A549 (cell line): ENCODE data around the gene ENPP7. TPM values are rescaled to one million over a fixed set of nuclear protein-coding genes. Genes with fewer than 3 reads are reported as not detected.
A peak's percentile ranks its signal among the peaks of the same experiment; 100 is the strongest.

ENCODE experiments used
- ATAC-seq, 2 experiments: fragments of 200-7000 bp in 1 of 2; fragments of >200 bp in 1 of 2; cut with Nextera tagmentation in 1 of 2; cut with Tn5 transposase in 1 of 2; 3 replicates each; pipeline versions ENCODE4 v1.8.0 to v1.9.1; 2018 to 2020; ENCODE audit warnings: mild to moderate bottlenecking in 1 of 2, moderate library complexity in 1 of 2
- CTCF ChIA-PET: fragments of 300-600 bp; sonication (Branson Sonifier 250); formaldehyde crosslinking; extraction: SDS; loops from one replicate; lab custom pipeline; 2021; ENCODE audit warnings: antibody characterized with exemption, inconsistent platforms; lab: Yijun Ruan, JAX
- POLR2A ChIA-PET: fragments of 350-600 bp; formaldehyde crosslinking; extraction: SDS; loops from one replicate; lab custom pipeline; 2021; ENCODE audit warnings: antibody characterized with exemption, inconsistent platforms; lab: Yijun Ruan, JAX
- DNase-seq, 2 experiments: peaks; one replicate each; pipeline versions ENCODE4 v3.0.0 to v3.0.0-alpha.2; 2011 to 2016; ENCODE audit warnings: low read depth in 1 of 2, low spot score in 1 of 2
- FAIRE-seq: peaks from 2 replicates; lab custom pipeline; 2011; peaks lifted over from hg19 to GRCh38; lab: Jason Lieb, UNC
- H3K27ac ChIP-seq, 2 experiments: fragments of >200 bp; sonication (Bioruptor Twin); formaldehyde crosslinking; 3 replicates each; pipeline ENCODE4 v1.5.1; 2016 to 2017
- H3K4me1 ChIP-seq: fragments of >200 bp; sonication (Bioruptor Twin); formaldehyde crosslinking; 3 replicates; pipeline ENCODE4 v1.6.1; 2016
- H3K4me2 ChIP-seq: fragments of >200 bp; sonication (Bioruptor Twin); formaldehyde crosslinking; 3 replicates; pipeline ENCODE4 v1.6.1; 2016
- H3K4me3 ChIP-seq: fragments of >200 bp; sonication (Bioruptor Twin); formaldehyde crosslinking; 3 replicates; pipeline ENCODE4 v1.5.1; 2016
- H3K9me3 ChIP-seq: fragments of >200 bp; sonication (Bioruptor Twin); formaldehyde crosslinking; 3 replicates; pipeline ENCODE4 v1.6.1; 2016
- CBX8 ChIP-seq: fragments of 200-600 bp; sonication (generic); IDR thresholded peaks from 2 replicates; pipeline ENCODE4 v1.6.1; 2016
- CEBPB ChIP-seq, 2 experiments: fragments of >200 bp in 1 of 2; sonication (Bioruptor Twin) in 1 of 2; formaldehyde crosslinking in 1 of 2; IDR thresholded peaks; 2 replicates each; pipeline ENCODE4 v1.6.1; 2012 to 2016
- CHD2 ChIP-seq: fragments of 150-350 bp; IDR thresholded peaks from 2 replicates; pipeline ENCODE4 v1.6.1; 2014; ENCODE audit warnings: low read length; ENCODE audit not compliant: partially characterized antibody
- ESRRA ChIP-seq: fragments of 150-350 bp; IDR thresholded peaks from 2 replicates; pipeline ENCODE4 v1.6.1; 2014; ENCODE audit warnings: mild to moderate bottlenecking, low read length, borderline replicate concordance
- GATA3 ChIP-seq: IDR thresholded peaks from 2 replicates; pipeline ENCODE4 v1.6.1; 2012; ENCODE audit warnings: borderline replicate concordance
- HOXB13 ChIP-seq: fragments of 250-450 bp; sonication (Bioruptor Pico); IDR thresholded peaks from 2 replicates; pipeline ENCODE4 v1.5.0; 2020; ENCODE audit warnings: low read depth, mild to moderate bottlenecking, moderate library complexity
- HOXB5 ChIP-seq: fragments of 250-450 bp; sonication (Bioruptor Pico); IDR thresholded peaks from 2 replicates; pipeline ENCODE4 v1.5.0; 2020; ENCODE audit warnings: mild to moderate bottlenecking, moderate library complexity
- JUN ChIP-seq, 2 experiments: fragments of >200 bp; sonication (Bioruptor Twin); formaldehyde crosslinking; IDR thresholded peaks; 2 replicates in 1 of 2; 3 replicates in 1 of 2; pipeline ENCODE4 v1.6.1; 2016 to 2017
- KDM1A ChIP-seq: fragments of 200-600 bp; sonication (generic); IDR thresholded peaks from 2 replicates; pipeline ENCODE4 v1.6.1; 2016; ENCODE audit warnings: low read depth, mild to moderate bottlenecking
- KDM5A ChIP-seq: fragments of 200-600 bp; sonication (generic); IDR thresholded peaks from 2 replicates; pipeline ENCODE4 v1.6.1; 2016; ENCODE audit warnings: antibody characterized with exemption, mild to moderate bottlenecking
- MAX ChIP-seq: IDR thresholded peaks from 2 replicates; pipeline ENCODE4 v1.6.1; 2012
- MYC ChIP-seq: IDR thresholded peaks from 2 replicates; pipeline ENCODE4 v1.6.1; 2012; ENCODE audit warnings: mild to moderate bottlenecking, inconsistent platforms, low read length, improper control_type of control experiment, borderline replicate concordance
- NFE2L2 ChIP-seq: fragments of 150-350 bp; conservative IDR thresholded peaks from 2 replicates; pipeline ENCODE4 v1.6.1; 2014; ENCODE audit warnings: low read length
- POLR2A ChIP-seq: IDR thresholded peaks from 2 replicates; pipeline ENCODE4 v1.6.1; 2012; ENCODE audit warnings: mild to moderate bottlenecking, low read length
- POLR2AphosphoS2 ChIP-seq: conservative IDR thresholded peaks from 2 replicates; pipeline ENCODE4 v1.6.1; 2012; ENCODE audit warnings: low read length, improper control_type of control experiment, inconsistent platforms
- SMC3 ChIP-seq: fragments of >200 bp; sonication (Bioruptor Twin); formaldehyde crosslinking; IDR thresholded peaks from 3 replicates; pipeline ENCODE4 v1.6.1; 2018; ENCODE audit warnings: inconsistent platforms
- TFCP2L1 ChIP-seq: fragments of 250-450 bp; sonication (Bioruptor Pico); IDR thresholded peaks from 2 replicates; pipeline ENCODE4 v1.5.0; 2021; ENCODE audit warnings: mild to moderate bottlenecking
- ZSCAN20 ChIP-seq: fragments of 250-450 bp; sonication (Bioruptor Pico); IDR thresholded peaks from 2 replicates; pipeline ENCODE4 v1.8.0; 2022; ENCODE audit warnings: mild to moderate bottlenecking, moderate library complexity
- WGBS: methylation state at CpG from one replicate; pipeline ENCODE4 v1.1.6; 2017; ENCODE audit errors: missing lambda C conversion rate; 5-methylcytosine and 5-hydroxymethylcytosine counted together
- polyA plus RNA-seq, 4 experiments: library from polyadenylated mRNA; depleted of rRNA in 3 of 4; stranded (reverse); fragments of >200 nt; fragmentation: RNase III in 1 of 4; extraction: RNeasy Plus Mini Kit Qiagen cat#74134 plus additional on column Dnase treatment in 1 of 4; gene quantifications; 2 replicates in 3 of 4; 3 replicates in 1 of 4; pipeline ENCODE4 v1.2.3, GENCODE V29; 2011 to 2017
- small RNA-seq, 6 experiments: library from RNA; depleted of rRNA; stranded (forward); fragments of <200 nt; gene quantifications; one replicate each; pipeline ENCODE3, GENCODE V24; 2012
- TF ChIP-seq, protein P1 (sequence below): fragments of 450-650 bp; IDR thresholded peaks from 2 replicates; pipeline ENCODE4 v1.6.1; 2014; ENCODE audit warnings: antibody characterized with exemption
- TF ChIP-seq, protein P2 (sequence below): fragments of 250-450 bp; sonication (Bioruptor Pico); IDR thresholded peaks from 2 replicates; pipeline ENCODE4 v1.5.0; 2020; ENCODE audit warnings: low read depth, mild to moderate bottlenecking, moderate library complexity
- TF ChIP-seq, protein P3 (sequence below): IDR thresholded peaks from 2 replicates; pipeline ENCODE4 v1.6.1; 2012

Gene ENPP7
- polyA plus RNA-seq, 2 of the 4 experiments (the other 2 are of a cell fraction) = not detected

GRCh38 chr17:79789943-79790804, 59.4 kb downstream of the ENPP7 start (continued):
- TF ChIP-seq, protein P1, sequence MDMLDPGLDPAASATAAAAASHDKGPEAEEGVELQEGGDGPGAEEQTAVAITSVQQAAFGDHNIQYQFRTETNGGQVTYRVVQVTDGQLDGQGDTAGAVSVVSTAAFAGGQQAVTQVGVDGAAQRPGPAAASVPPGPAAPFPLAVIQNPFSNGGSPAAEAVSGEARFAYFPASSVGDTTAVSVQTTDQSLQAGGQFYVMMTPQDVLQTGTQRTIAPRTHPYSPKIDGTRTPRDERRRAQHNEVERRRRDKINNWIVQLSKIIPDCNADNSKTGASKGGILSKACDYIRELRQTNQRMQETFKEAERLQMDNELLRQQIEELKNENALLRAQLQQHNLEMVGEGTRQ = no peak
- no peak for TF ChIP-seq TFCP2L1
- TF ChIP-seq GATA3 = no peak
- TF ChIP-seq ZSCAN20 (CRISPR knock-in tag) = no peak
- no peak for TF ChIP-seq KDM1A
- TF ChIP-seq JUN (IDR thresholded peaks at IDR 0.05) = no peak
- TF ChIP-seq NFE2L2 = no peak
- TF ChIP-seq MYC = no peak
- TF ChIP-seq POLR2A = no peak
- TF ChIP-seq SMC3 = peak; percentile 93
- no peak for TF ChIP-seq POLR2AphosphoS2
- TF ChIP-seq ESRRA = no peak
- no peak for TF ChIP-seq HOXB13 (CRISPR knock-in tag)
- peak; percentile 64 for TF ChIP-seq MAX

- WGBS = 94% methylated on average over 66 of the region's 68 CpGs
- FAIRE-seq (no peak), ATAC-seq (no peak), DNase-seq (no peak)
- no peak overlapping the region for H3K4me2 ChIP-seq
- no peak overlapping the region for H3K4me3 ChIP-seq
- ChIA-PET CTCF (interaction anchor here (0.7 to 39.8 kb wide), 25 partner anchors 8 to 242 kb away, joined by 3 to 1281 read pairs (median 11); partner anchors contain the start of gene CBX4), POLR2A (interaction anchor here (1.5 kb wide), 1 partner anchor 46 kb away, joined by 3 read pairs; no protein-coding TSS in a partner anchor)
- no peak overlapping the region for H3K27ac ChIP-seq
- H3K4me1 ChIP-seq = peaks cover 35% of the 10 kb centered on the region
- no peaks in the 10 kb centered on the region for H3K9me3 ChIP-seq
- TF ChIP-seq HOXB5 (CRISPR knock-in tag) (no peak), CBX8 (no peak)
- TF ChIP-seq, all 56 proteins: peak for 0
These were observed 60.3 kb downstream of the ENPP7 start for GRCh38 chr17:79790805-79791734.

GRCh38 chr17:79791735-79792161, 61.0 kb downstream of the ENPP7 start:
- ATAC-seq (no peak), DNase-seq (no peak), FAIRE-seq (no peak)
- no peaks in the 10 kb centered on the region for H3K9me3 ChIP-seq
- TF ChIP-seq CEBPB (IDR thresholded peaks at IDR 0.05) (no peak), CHD2 (no peak), KDM5A (no peak), POLR2A (no peak)
- TF ChIP-seq, protein P2, sequence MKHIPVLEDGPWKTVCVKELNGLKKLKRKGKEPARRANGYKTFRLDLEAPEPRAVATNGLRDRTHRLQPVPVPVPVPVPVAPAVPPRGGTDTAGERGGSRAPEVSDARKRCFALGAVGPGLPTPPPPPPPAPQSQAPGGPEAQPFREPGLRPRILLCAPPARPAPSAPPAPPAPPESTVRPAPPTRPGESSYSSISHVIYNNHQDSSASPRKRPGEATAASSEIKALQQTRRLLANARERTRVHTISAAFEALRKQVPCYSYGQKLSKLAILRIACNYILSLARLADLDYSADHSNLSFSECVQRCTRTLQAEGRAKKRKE = no peak
- TF ChIP-seq, protein P3, sequence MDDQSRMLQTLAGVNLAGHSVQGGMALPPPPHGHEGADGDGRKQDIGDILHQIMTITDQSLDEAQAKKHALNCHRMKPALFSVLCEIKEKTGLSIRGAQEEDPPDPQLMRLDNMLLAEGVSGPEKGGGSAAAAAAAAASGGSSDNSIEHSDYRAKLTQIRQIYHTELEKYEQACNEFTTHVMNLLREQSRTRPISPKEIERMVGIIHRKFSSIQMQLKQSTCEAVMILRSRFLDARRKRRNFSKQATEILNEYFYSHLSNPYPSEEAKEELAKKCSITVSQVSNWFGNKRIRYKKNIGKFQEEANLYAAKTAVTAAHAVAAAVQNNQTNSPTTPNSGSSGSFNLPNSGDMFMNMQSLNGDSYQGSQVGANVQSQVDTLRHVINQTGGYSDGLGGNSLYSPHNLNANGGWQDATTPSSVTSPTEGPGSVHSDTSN = no peak
- WGBS = 84% methylated on average over 26 of the region's 26 CpGs
- POLR2A ChIA-PET = no interaction called here
- CTCF ChIA-PET = interaction anchor here (1.2 to 39.8 kb wide), 6 partner anchors 29 to 201 kb away, joined by 6 to 1281 read pairs (median 32); partner anchors contain the start of gene CBX4
- peak overlapping the region; percentile 88; the same call in 1 of the 3 replicates for H3K4me2 ChIP-seq
- no peak overlapping the region for H3K4me3 ChIP-seq
- peaks cover 36% of the 10 kb centered on the region for H3K4me1 ChIP-seq
- H3K27ac ChIP-seq = no peak overlapping the region; a peak in 1 of 6 replicates

Small RNAs within 50 kb of the gene (small RNA-seq; reads per million reads assigned to genes)
- 0 reads per million in 6 experiments for gene MIR4739

Other genes with a start within 250 kb of the ENPP7 start
- 3.3 and 6.7 TPM in 2 replicates for gene RBFOX3, start 119.9 kb upstream of the ENPP7 start, polyA plus RNA-seq (2011; rRNA removed)
- 2.6 to 3.4 TPM (median 3.1 TPM) in 3 replicates for gene RBFOX3, start 119.9 kb upstream of the ENPP7 start, polyA plus RNA-seq (2017; fragmentation: RNase III; extraction: RNeasy Plus Mini Kit Qiagen cat#74134 plus additional on column Dnase treatment)
- 7.4 and 8.2 TPM in 2 replicates for gene CBX2, start 47.2 kb downstream of the ENPP7 start, polyA plus RNA-seq (2011; rRNA removed)
- 13.6 to 16.4 TPM (median 14.9 TPM) in 3 replicates for gene CBX2, start 47.2 kb downstream of the ENPP7 start, polyA plus RNA-seq (2017; fragmentation: RNase III; extraction: RNeasy Plus Mini Kit Qiagen cat#74134 plus additional on column Dnase treatment)
- 1.5 and 2.8 TPM in 2 replicates for gene CBX8, start 66.1 kb downstream of the ENPP7 start, polyA plus RNA-seq (2011; rRNA removed)
- 11.0 to 13.1 TPM (median 11.9 TPM) in 3 replicates for gene CBX8, start 66.1 kb downstream of the ENPP7 start, polyA plus RNA-seq (2017; fragmentation: RNase III; extraction: RNeasy Plus Mini Kit Qiagen cat#74134 plus additional on column Dnase treatment)
- gene CBX4, start 108.5 kb downstream of the ENPP7 start, polyA plus RNA-seq (2011; rRNA removed) = 21.9 and 34.1 TPM in 2 replicates
- gene CBX4, start 108.5 kb downstream of the ENPP7 start, polyA plus RNA-seq (2017; fragmentation: RNase III; extraction: RNeasy Plus Mini Kit Qiagen cat#74134 plus additional on column Dnase treatment) = 25.9 to 31.9 TPM (median 31.0 TPM) in 3 replicates